Stomach (tissue), 9 donors: Measurements from ENCODE around the gene DYNC1I1. TPM values are rescaled to one million over a fixed set of nuclear protein-coding genes. Genes with fewer than 3 reads are reported as not detected.
A peak's percentile ranks its signal among the peaks of the same experiment; 100 is the strongest.

ENCODE experiments used
- DNase-seq, 2 donors: peaks; one replicate each; pipeline versions ENCODE4 v3.0.0 to v3.0.0-alpha.2; 2013 to 2019
- H3K27ac ChIP-seq, 5 donors: fragments of 200-600 bp in 4 of 5; sonication (generic) in 4 of 5; one replicate each; pipeline ENCODE4 v1.5.1; 2013 to 2019; ENCODE audit warnings: mild to moderate bottlenecking in 1 of 5, moderate library complexity in 1 of 5
- H3K27me3 ChIP-seq, 3 donors: fragments of 200-600 bp; sonication (generic); one replicate each; pipeline ENCODE4 v1.5.1; 2017 to 2019; ENCODE audit warnings: mixed run types in 1 of 3
- H3K36me3 ChIP-seq, 4 donors: fragments of 200-600 bp; sonication (generic); 1 replicate in 3 of 4; 2 replicates in 1 of 4; pipeline ENCODE4 v1.5.1; 2016 to 2019
- H3K4me1 ChIP-seq, 4 donors: fragments of 200-600 bp; sonication (generic); one replicate each; pipeline ENCODE4 v1.5.1; 2016 to 2019
- H3K4me3 ChIP-seq, 4 donors: fragments of 200-600 bp; sonication (generic) in 3 of 4; one replicate each; pipeline ENCODE4 v1.5.1; 2016 to 2019; ENCODE audit warnings: mild to moderate bottlenecking in 1 of 4
- H3K9me3 ChIP-seq, 4 donors: fragments of 200-600 bp; sonication (generic); one replicate each; pipeline ENCODE4 v1.5.1; 2016 to 2019
- EP300 ChIP-seq: sonication (generic); formaldehyde crosslinking; IDR thresholded peaks from one replicate; pipeline ENCODE4 v1.6.1; 2017; ENCODE audit warnings: antibody characterized with exemption
- POLR2A ChIP-seq, 4 donors: fragments of 450-650 bp; IDR thresholded peaks; one replicate each; pipeline ENCODE4 v1.6.1; 2016; ENCODE audit warnings: antibody characterized with exemption in 4 of 4, control low read depth in 2 of 4, mild to moderate bottlenecking in 1 of 4, moderate library complexity in 1 of 4
- POLR2AphosphoS5 ChIP-seq, 3 donors: sonication (generic); formaldehyde crosslinking; IDR thresholded peaks; one replicate each; pipeline ENCODE4 v1.6.1; 2016; ENCODE audit warnings: antibody characterized with exemption in 3 of 3
- WGBS, 5 donors: extraction: QIAGEN DNeasy Blood & Tissue Kit in 3 of 5; methylation state at CpG; one replicate each; pipeline versions ENCODE4 v1.1.5 to v1.1.7; 2013 to 2018; 5-methylcytosine and 5-hydroxymethylcytosine counted together
- intact Hi-C: fragments of 100-400 bp; cut with DNase I; formaldehyde crosslinking; loops from one replicate; pipeline ENCODE4 v1.15.1; 2023; ENCODE audit warnings: low total_unique reads
- polyA plus RNA-seq, 3 donors: library from polyadenylated mRNA; stranded (reverse); fragments of 200-250 nt; gene quantifications; one replicate each; pipeline ENCODE4 v1.2.3, GENCODE V29; 2013
- total RNA-seq, 5 donors: library from RNA; depleted of rRNA; stranded (reverse); fragments of >200 nt; gene quantifications; one replicate each; pipeline versions ENCODE4 v1.1.0 to v1.2.3, GENCODE V29; 2014 to 2016
- TF ChIP-seq, protein P1 (sequence below), 7 experiments: fragments of 450-650 bp in 4 of 7; fragments of 200-600 bp in 3 of 7; sonication (generic) in 3 of 7; IDR thresholded peaks; one replicate each; pipeline ENCODE4 v1.5.1; 2016 to 2019; ENCODE audit warnings: antibody characterized with exemption in 7 of 7, control low read depth in 2 of 7, mild to moderate bottlenecking in 1 of 7
- donor health status: healthy with polysubstance abuse.
- donor health status: Bipolar disorder and iron deficiency.
- donor health status: healthy.

DYNC1I1 gene
- total and polyA plus RNA-seq, 8 donors: 0.93 to 69.4 (median 5.3) TPM

DNA sequence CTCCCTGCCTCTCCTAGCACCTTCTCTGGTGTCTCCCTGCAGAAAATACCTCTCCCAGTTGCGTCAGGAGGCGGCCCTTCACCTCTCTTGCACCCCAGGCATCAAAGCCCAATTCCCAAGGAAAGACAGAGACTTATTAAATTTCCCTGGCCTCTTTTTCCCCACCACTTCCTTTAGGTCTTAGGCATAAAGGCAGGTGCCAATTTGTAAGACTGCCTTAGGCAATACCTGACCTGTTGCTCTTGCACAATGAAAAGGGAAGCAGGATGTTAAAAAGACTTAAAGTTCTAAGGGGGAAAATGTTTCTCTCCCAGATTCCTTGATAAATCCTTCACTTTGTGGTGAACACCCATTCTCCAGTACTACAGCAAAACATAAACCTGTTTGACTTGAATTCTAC lies 362.9 kb downstream of the DYNC1I1 start:
- no peaks in the 10 kb centered on the region for H3K9me3 ChIP-seq
- intact Hi-C loops: no loop called here
- no peak overlapping the region for H3K4me3 ChIP-seq
- H3K27me3 ChIP-seq: no peaks in the 10 kb centered on the region
- peak in 1 of 2 donors; percentile 11 for DNase-seq
- TF ChIP-seq, protein P1, sequence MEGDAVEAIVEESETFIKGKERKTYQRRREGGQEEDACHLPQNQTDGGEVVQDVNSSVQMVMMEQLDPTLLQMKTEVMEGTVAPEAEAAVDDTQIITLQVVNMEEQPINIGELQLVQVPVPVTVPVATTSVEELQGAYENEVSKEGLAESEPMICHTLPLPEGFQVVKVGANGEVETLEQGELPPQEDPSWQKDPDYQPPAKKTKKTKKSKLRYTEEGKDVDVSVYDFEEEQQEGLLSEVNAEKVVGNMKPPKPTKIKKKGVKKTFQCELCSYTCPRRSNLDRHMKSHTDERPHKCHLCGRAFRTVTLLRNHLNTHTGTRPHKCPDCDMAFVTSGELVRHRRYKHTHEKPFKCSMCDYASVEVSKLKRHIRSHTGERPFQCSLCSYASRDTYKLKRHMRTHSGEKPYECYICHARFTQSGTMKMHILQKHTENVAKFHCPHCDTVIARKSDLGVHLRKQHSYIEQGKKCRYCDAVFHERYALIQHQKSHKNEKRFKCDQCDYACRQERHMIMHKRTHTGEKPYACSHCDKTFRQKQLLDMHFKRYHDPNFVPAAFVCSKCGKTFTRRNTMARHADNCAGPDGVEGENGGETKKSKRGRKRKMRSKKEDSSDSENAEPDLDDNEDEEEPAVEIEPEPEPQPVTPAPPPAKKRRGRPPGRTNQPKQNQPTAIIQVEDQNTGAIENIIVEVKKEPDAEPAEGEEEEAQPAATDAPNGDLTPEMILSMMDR (IDR thresholded peaks at IDR 0.05): no peak
- TF ChIP-seq EP300 (no peak), POLR2A (IDR thresholded peaks at IDR 0.05) (no peak), POLR2AphosphoS5 (IDR thresholded peaks at IDR 0.05) (no peak)
- WGBS, 5 donors: 66 to 98% (median 98%) methylated on average over 2 of the region's 2 CpGs
- H3K36me3 ChIP-seq: peaks cover 0 to 56% (median 44%) of the 10 kb centered on the region in 4 donors
- no peak overlapping the region for H3K27ac ChIP-seq
- no peaks in the 10 kb centered on the region for H3K4me1 ChIP-seq

DNA sequence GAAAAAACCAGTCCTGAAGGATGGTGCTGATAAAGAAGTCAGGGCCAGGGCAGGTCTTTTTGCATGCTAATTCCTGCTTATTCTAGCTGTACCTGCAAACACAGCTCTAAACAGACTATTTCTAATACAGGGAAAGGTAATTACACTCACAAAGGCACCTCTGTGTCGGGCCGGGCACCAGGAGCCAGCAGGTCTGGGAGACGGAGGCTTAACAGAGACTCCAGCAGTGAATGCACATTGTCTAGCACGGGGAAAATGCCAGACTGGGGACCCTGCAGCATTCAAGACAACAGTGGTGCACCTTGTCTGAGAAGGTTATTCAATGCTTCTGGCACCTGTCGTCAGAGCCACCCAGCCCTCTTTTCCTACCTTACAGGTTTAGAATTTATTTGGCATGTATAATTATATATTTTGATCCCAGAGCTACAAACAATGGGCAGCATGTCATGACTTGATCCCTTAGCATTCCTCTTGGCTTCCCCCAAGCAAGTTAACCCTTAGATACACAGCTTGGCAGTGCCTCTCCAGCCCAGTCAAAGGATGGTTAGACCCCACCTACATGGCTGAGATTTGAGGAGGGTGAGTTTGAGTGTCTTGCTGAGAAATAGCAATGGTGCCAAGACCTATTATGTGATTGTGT lies 364.4 kb downstream of the DYNC1I1 start:
- Histone ChIP-seq H3K27me3 (no peaks in the 10 kb centered on the region), H3K27ac (no peak overlapping the region), H3K36me3 (peaks cover 0 to 54% (median 38%) of the 10 kb centered on the region in 4 donors), H3K9me3 (no peaks in the 10 kb centered on the region), H3K4me1 (no peaks in the 10 kb centered on the region), H3K4me3 (no peak overlapping the region)
- TF ChIP-seq, protein P1 (IDR thresholded peaks at IDR 0.05): no peak
- TF ChIP-seq POLR2AphosphoS5 (IDR thresholded peaks at IDR 0.05): no peak
- TF ChIP-seq POLR2A (IDR thresholded peaks at IDR 0.05): no peak
- TF ChIP-seq EP300: no peak
- intact Hi-C loops: no loop called here
- no peak for DNase-seq
- WGBS, 5 donors: 81 to 97% (median 93%) methylated on average over 5 of the region's 5 CpGs

DNA sequence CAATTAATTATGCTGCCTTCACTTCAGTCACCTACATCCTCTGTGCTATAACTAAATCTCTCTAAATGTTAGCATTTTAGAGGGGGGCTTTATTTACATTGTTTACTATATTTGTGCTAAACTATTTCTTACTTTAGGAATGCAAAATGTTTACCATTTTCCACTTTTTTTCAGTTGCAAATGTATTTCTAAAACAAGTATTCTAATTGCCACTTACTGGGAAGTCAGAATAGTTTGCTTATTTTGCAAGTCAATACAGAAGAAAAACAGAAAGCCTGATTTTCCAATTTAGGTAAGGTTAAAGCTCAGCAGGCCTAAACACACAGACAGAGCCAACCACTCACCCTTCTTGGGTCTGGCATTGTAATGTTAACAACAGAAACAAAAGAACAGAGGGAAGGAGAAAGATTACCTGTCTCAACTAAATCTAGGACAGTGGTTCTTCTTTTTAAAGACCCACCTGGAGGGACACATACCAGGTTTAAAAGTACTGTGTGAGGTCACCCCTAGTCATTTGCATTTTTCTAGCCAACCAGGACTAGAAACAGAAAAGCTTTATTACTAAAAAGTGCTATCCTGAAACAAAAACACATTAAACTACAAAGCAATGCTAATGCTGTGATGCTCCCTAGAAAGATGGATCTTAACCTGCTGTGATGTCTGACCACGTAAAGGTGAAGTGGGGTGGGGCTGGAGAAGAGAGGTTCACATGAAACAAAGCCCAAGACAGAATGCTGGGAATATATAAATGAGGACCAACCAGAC lies 371.3 kb downstream of the DYNC1I1 start:
- 81 to 94% (median 86%) methylated on average over 1 of the region's 1 CpG for WGBS, 5 donors
- H3K27me3 ChIP-seq: no peaks in the 10 kb centered on the region
- no peak for TF ChIP-seq POLR2A (IDR thresholded peaks at IDR 0.05)
- TF ChIP-seq, protein P1 (IDR thresholded peaks at IDR 0.05): no peak
- TF ChIP-seq EP300: no peak
- no peak for TF ChIP-seq POLR2AphosphoS5 (IDR thresholded peaks at IDR 0.05)
- intact Hi-C loops: no loop called here
- DNase-seq: no peak
- H3K4me1 ChIP-seq: no peaks in the 10 kb centered on the region
- H3K9me3 ChIP-seq: no peaks in the 10 kb centered on the region
- H3K4me3 ChIP-seq: no peak overlapping the region
- peaks cover 0 to 59% (median 56%) of the 10 kb centered on the region in 4 donors for H3K36me3 ChIP-seq
- H3K27ac ChIP-seq: no peak overlapping the region

DNA sequence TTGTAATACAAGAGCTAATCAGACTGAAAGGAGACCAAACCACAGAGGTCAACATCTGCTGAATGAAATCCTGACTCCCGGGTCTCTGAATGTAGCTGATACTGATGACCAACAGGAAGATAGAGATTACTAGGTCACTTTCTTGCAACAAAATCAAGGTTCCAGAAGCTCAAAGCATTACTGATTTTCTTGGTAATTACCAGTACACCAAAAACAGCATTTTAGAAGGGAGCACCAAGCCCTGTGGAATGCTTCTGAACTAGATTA lies 371.8 kb downstream of the DYNC1I1 start:
- 36 to 68% (median 48%) methylated on average over 1 of the region's 1 CpG for WGBS, 5 donors
- Histone ChIP-seq H3K4me3 (no peak overlapping the region), H3K9me3 (no peaks in the 10 kb centered on the region), H3K4me1 (no peaks in the 10 kb centered on the region), H3K36me3 (peaks cover 0 to 63% (median 57%) of the 10 kb centered on the region in 4 donors), H3K27me3 (no peaks in the 10 kb centered on the region), H3K27ac (no peak overlapping the region)
- TF ChIP-seq, protein P1 (IDR thresholded peaks at IDR 0.05): no peak
- no peak for TF ChIP-seq POLR2AphosphoS5 (IDR thresholded peaks at IDR 0.05)
- TF ChIP-seq EP300: no peak
- TF ChIP-seq POLR2A (IDR thresholded peaks at IDR 0.05): no peak
- intact Hi-C loops: no loop called here
- DNase-seq: no peak

Other genes starting within 250 kb of the DYNC1I1 start
- gene PDK4, start 176.0 kb upstream of the DYNC1I1 start, total RNA-seq: 100 to 1,000 TPM in 3 of 5 donors, 10 to 100 TPM in 2; 83.5 to 697 (median 176) TPM
- 100 to 1,000 TPM in 1 of 3 donors, 10 to 100 TPM in 2; 53.5 to 122 (median 93.5) TPM for gene PDK4, start 176.0 kb upstream of the DYNC1I1 start, polyA plus RNA-seq